ENCODE data around the gene WDR46. TPM values are rescaled to one million over a fixed set of nuclear protein-coding genes. Genes with fewer than 3 reads are reported as not detected.
A peak's percentile ranks its signal among the peaks of the same experiment; 100 is the strongest.

The WDR46 gene, protein sequence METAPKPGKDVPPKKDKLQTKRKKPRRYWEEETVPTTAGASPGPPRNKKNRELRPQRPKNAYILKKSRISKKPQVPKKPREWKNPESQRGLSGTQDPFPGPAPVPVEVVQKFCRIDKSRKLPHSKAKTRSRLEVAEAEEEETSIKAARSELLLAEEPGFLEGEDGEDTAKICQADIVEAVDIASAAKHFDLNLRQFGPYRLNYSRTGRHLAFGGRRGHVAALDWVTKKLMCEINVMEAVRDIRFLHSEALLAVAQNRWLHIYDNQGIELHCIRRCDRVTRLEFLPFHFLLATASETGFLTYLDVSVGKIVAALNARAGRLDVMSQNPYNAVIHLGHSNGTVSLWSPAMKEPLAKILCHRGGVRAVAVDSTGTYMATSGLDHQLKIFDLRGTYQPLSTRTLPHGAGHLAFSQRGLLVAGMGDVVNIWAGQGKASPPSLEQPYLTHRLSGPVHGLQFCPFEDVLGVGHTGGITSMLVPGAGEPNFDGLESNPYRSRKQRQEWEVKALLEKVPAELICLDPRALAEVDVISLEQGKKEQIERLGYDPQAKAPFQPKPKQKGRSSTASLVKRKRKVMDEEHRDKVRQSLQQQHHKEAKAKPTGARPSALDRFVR
- total RNA-seq (10 to 100 TPM; 16.3 to 31.1 (median 18.5) TPM), polyA plus RNA-seq (15.5 TPM)
- long read RNA-seq, donor 1, transcript WDR46-231 (15 exons, 2,358 nt), result major isoform, 41 of 56 reads
- long read RNA-seq, donor 1, partial matches to known transcripts, result 5 of 56 reads
- long read RNA-seq, donor 1, other reads (novel, unspliced or antisense), result 10 of 56 reads
- long read RNA-seq, donor 2, transcript WDR46-231 (15 exons, 2,358 nt), result major isoform, 17 of 22 reads
- long read RNA-seq, donor 2, partial matches to known transcripts, result 2 of 22 reads
- long read RNA-seq, donor 2, other reads (novel, unspliced or antisense), result 3 of 22 reads
- long read RNA-seq, donor 3, transcript WDR46-231 (15 exons, 2,358 nt), result major isoform, 113 of 159 reads
- long read RNA-seq, donor 3, partial matches to known transcripts, result 17 of 159 reads
- long read RNA-seq, donor 3, other reads (novel, unspliced or antisense), result 29 of 159 reads
- long read RNA-seq, donor 4, transcript WDR46-231 (15 exons, 2,358 nt), result major isoform, 12 of 18 reads
- long read RNA-seq, donor 4, partial matches to known transcripts, result 3 of 18 reads
- long read RNA-seq, donor 4, other reads (novel, unspliced or antisense), result 3 of 18 reads

DNA sequence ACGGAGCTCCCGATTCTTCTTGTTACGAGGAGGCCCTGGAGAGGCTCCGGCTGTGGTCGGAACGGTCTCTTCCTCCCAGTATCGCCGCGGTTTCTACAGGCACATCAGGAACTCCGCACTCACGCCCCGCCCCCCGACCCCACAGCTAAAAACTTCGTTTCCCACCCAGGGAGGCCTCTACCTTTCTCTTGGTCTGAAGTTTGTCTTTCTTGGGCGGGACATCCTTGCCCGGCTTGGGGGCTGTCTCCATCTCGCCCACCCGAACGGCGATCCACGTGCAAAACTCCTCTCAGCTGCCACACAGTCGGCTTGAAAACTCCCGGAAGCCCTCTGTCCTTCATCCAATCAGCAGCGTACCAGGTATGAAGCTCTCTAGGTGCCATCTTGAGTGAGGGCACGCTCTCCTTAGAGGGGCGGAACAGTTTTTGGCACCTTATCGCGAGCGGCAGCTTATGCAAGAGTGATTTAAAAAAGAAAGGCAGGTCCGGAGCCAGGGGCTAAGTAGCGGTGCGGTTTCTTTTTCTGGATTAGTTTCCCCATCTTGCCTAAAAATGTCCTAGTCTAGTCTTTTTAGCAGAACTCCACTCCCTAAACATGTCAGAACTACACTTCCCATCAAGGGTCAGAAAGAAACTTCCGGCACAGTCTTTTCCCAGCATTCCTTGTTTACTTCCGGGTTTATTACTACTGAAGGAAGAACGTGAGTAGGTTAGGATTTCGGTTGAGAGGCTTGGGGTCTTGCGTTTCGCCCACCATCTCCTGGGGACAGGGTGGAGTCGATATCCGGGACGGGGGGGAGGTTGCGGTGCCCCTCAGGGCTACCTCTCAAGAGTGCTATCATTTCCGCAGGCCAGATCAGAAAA is at the start of gene WDR46, which contains the start of gene PFDN6:
WDR46 (minus strand) TSS at position 319 of the 863 bp plus-strand sequence; CDS start at position 250, 69 bp downstream.
PFDN6 (plus strand) TSS at position 681 of the 863 bp plus-strand sequence. CDS start 256 bp downstream, outside the sequence.
- H3K4me1 ChIP-seq (ENCODE audit: control insufficient read depth, insufficient read depth, low read length), result peaks cover 10% of the 10 kb centered on the region
- H3K27ac ChIP-seq (ENCODE audit: low read length), result peak within 1 kb of the TSS; percentile 85
- intact Hi-C loops (cut with DNase I), result no loop called here
- WGBS, result under 1% methylated on average over 43 of the region's 43 CpGs
- H3K27me3 ChIP-seq (ENCODE audit: control insufficient read depth, insufficient read depth), result no peaks in the 10 kb centered on the region
- DNase-seq, result peak; percentile 78 to 89 (median 82)
- ATAC-seq, result peak; percentile 95
- peak within 1 kb of the TSS; percentile 99 for H3K4me3 ChIP-seq (ENCODE audit: low read length)
- no peaks in the 10 kb centered on the region for H3K9me3 ChIP-seq (ENCODE audit: control insufficient read depth, low read length)

DNA sequence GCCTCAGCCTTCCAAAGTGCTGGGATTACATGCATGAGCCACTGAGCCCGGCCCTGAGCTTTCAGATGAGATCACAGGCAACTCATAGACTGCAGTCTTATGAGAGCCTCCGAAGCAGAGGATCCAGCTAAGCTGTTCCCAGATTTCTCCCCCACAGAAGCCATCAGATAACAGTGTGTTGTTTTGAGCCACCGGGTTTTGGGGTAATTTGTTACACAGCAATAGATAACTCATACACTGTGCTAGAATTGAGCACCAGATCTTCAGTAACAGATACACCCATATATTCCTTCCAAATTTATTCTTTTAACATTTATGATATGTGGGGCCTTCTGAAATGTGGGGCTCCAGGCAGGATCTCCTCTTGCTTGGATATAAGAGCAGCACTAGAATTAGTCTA is 47.5 kb upstream of the WDR46 start:
- DNase-seq, result no peak
- 83% methylated on average over 3 of the region's 3 CpGs for WGBS
- Histone ChIP-seq H3K4me3 (ENCODE audit: low read length) (no peak overlapping the region), H3K27ac (ENCODE audit: low read length) (no peak overlapping the region), H3K4me1 (ENCODE audit: control insufficient read depth, insufficient read depth, low read length) (no peaks in the 10 kb centered on the region), H3K27me3 (ENCODE audit: control insufficient read depth, insufficient read depth) (no peaks in the 10 kb centered on the region), H3K9me3 (ENCODE audit: control insufficient read depth, low read length) (no peaks in the 10 kb centered on the region)
- no peak for ATAC-seq
- intact Hi-C loops (cut with DNase I), result no loop called here

DNA sequence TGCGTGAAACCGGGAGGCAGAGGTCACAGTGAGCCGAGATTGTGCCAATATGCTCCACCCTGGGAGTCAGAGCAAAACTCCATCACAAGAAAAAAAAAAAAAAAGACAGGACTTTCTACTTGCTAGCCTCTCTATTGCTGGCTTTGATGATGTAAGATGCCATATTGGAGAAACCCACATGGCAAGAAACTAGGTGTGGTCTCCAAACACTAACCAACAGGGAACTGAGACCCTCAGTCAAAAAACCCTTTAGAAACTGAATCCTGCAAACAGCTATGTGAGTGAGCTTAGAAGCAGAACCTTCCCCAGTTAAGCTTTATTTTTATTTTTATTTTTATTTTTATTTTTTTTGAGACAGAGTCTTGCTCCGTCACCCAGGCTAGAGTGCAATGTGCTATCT is 46.9 kb upstream of the WDR46 start:
- DNase-seq (no peak), ATAC-seq (no peak)
- no peak overlapping the region for H3K4me3 ChIP-seq (ENCODE audit: low read length)
- intact Hi-C loops (cut with DNase I), result no loop called here
- H3K4me1 ChIP-seq (ENCODE audit: control insufficient read depth, insufficient read depth, low read length), result no peaks in the 10 kb centered on the region
- H3K27ac ChIP-seq (ENCODE audit: low read length), result no peak overlapping the region
- no peaks in the 10 kb centered on the region for H3K27me3 ChIP-seq (ENCODE audit: control insufficient read depth, insufficient read depth)
- WGBS, result 76% methylated on average over 4 of the region's 4 CpGs
- H3K9me3 ChIP-seq (ENCODE audit: control insufficient read depth, low read length), result no peaks in the 10 kb centered on the region

DNA sequence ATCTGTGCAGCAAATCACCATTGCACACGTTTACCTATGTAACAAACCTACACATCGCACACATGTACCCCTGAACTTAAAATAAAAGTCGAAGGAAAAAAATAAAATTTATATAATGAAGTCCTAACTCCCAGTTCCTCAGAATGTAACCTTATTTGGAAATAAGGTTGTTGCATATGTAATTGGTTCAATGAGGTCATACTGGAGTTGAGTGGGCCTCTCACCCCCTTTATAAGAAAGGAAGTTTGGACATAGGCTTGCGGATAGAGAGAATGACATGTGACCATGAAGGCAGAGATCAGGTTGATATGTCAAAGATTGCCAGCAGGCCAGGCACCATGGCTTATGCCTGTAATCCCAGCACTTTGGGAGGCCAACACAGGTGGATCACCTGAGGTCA is 44.6 kb upstream of the WDR46 start:
- no peaks in the 10 kb centered on the region for H3K9me3 ChIP-seq (ENCODE audit: control insufficient read depth, low read length)
- DNase-seq, result no peak
- no peaks in the 10 kb centered on the region for H3K4me1 ChIP-seq (ENCODE audit: control insufficient read depth, insufficient read depth, low read length)
- H3K27ac ChIP-seq (ENCODE audit: low read length), result no peak overlapping the region
- intact Hi-C loops (cut with DNase I), result no loop called here
- WGBS, result 87% methylated on average over 4 of the region's 4 CpGs
- no peak overlapping the region for H3K4me3 ChIP-seq (ENCODE audit: low read length)
- no peak for ATAC-seq
- no peaks in the 10 kb centered on the region for H3K27me3 ChIP-seq (ENCODE audit: control insufficient read depth, insufficient read depth)

DNA sequence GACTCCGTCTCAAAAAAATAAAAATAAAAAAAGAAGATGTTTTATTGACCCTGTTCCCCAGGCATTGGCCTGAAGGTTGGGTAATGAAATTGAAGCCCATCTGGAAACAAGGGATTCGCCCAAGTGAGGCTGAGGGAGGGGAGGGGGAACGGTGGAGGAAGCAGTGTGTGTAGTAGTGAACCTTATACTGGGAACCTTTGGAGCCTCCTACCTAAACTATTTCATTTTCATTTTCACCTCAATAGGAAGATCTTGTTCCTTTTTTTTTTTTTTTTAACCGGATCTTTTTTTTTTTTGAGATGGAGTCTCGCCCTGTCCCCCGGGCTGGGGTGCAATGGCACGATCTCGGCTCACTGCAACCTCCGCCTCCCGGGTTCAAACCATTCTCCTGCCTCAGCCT is 41.7 kb upstream of the WDR46 start:
- DNase-seq (no peak), ATAC-seq (no peak)
- 90% methylated on average over 10 of the region's 10 CpGs for WGBS
- no peaks in the 10 kb centered on the region for H3K4me1 ChIP-seq (ENCODE audit: control insufficient read depth, insufficient read depth, low read length)
- intact Hi-C loops (cut with DNase I), result no loop called here
- H3K9me3 ChIP-seq (ENCODE audit: control insufficient read depth, low read length), result no peaks in the 10 kb centered on the region
- no peak overlapping the region for H3K4me3 ChIP-seq (ENCODE audit: low read length)
- no peak overlapping the region for H3K27ac ChIP-seq (ENCODE audit: low read length)
- H3K27me3 ChIP-seq (ENCODE audit: control insufficient read depth, insufficient read depth), result no peaks in the 10 kb centered on the region

DNA sequence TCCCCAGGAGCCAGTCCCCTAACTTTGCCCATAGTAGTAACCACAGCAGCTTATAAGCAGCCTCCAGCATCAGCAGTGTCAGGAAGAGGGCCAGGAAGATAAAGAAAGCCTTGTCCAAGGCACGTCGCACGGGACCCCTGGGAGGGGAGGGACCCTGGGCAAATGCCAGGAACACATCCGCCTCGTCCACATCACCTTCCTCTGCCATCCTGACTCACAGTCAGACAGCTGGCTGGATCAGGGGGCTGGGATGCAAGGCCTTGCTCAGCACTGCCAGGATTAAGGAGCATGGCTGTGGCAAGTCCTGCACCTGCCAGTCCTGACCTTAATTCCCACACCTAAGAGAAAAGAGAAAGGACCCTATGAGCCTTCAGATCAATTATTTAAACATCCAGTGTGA is 40.0 kb upstream of the WDR46 start:
- Histone ChIP-seq H3K27ac (ENCODE audit: low read length) (no peak overlapping the region), H3K27me3 (ENCODE audit: control insufficient read depth, insufficient read depth) (no peaks in the 10 kb centered on the region), H3K9me3 (ENCODE audit: control insufficient read depth, low read length) (no peaks in the 10 kb centered on the region), H3K4me3 (ENCODE audit: low read length) (no peak overlapping the region), H3K4me1 (ENCODE audit: control insufficient read depth, insufficient read depth, low read length) (no peaks in the 10 kb centered on the region)
- 14% methylated on average over 5 of the region's 5 CpGs for WGBS
- no peak for ATAC-seq
- DNase-seq, result no peak
- intact Hi-C loops (cut with DNase I), result no loop called here

DNA sequence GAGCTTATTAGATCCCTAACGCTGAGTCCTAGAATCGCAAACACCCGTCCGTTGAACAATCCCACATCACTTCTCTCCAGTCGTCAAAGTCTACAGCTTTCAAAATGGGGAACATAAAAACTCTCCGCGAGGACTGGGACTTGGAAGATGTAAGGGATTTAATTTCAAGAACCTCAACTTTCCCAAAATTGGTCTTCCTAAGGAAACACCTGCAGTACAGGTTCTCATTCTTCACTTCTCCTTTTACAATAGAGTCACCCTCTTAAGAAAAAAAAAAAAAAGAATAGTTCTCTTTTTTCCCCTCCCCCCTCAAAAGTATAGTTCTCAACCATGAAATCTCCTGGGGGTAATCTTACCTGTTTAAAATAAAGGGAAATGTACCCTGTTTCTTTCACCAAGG is 35.1 kb upstream of the WDR46 start:
- ATAC-seq (no peak), DNase-seq (no peak)
- WGBS, result 28% methylated on average over 7 of the region's 7 CpGs
- Histone ChIP-seq H3K27ac (ENCODE audit: low read length) (peak overlapping the region; percentile 92), H3K9me3 (ENCODE audit: control insufficient read depth, low read length) (no peaks in the 10 kb centered on the region), H3K4me1 (ENCODE audit: control insufficient read depth, insufficient read depth, low read length) (peaks cover 15% of the 10 kb centered on the region), H3K4me3 (ENCODE audit: low read length) (no peak overlapping the region), H3K27me3 (ENCODE audit: control insufficient read depth, insufficient read depth) (no peaks in the 10 kb centered on the region)
- intact Hi-C loops (cut with DNase I), result no loop called here

DNA sequence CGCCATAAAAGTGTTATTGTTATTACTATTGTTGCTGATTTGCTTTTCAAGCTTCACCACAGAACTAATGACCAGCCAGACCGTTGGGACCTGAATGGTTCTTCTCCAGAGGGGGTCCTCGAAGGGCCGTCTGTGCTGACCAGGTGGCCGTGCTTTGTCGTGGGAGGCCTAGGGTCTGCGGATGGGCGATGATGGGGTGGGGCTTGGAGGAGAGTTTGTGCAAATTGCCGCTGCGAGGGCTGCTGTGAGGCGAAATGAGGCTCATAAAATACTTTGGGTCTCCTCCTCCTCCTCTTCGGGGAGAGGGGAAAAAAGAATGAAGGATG is 34.5 kb upstream of the WDR46 start:
- peak overlapping the region; percentile 92 for H3K27ac ChIP-seq (ENCODE audit: low read length)
- H3K4me3 ChIP-seq (ENCODE audit: low read length), result peak overlapping the region; percentile 97
- no peaks in the 10 kb centered on the region for H3K27me3 ChIP-seq (ENCODE audit: control insufficient read depth, insufficient read depth)
- ATAC-seq (peak in 1 of 2 donors; percentile 1), DNase-seq (peak in 1 of 3 donors; percentile 72)
- H3K4me1 ChIP-seq (ENCODE audit: control insufficient read depth, insufficient read depth, low read length), result peaks cover 15% of the 10 kb centered on the region
- H3K9me3 ChIP-seq (ENCODE audit: control insufficient read depth, low read length), result no peaks in the 10 kb centered on the region
- intact Hi-C loops (cut with DNase I), result no loop called here
- WGBS, result 5% methylated on average over 12 of the region's 12 CpGs

DNA sequence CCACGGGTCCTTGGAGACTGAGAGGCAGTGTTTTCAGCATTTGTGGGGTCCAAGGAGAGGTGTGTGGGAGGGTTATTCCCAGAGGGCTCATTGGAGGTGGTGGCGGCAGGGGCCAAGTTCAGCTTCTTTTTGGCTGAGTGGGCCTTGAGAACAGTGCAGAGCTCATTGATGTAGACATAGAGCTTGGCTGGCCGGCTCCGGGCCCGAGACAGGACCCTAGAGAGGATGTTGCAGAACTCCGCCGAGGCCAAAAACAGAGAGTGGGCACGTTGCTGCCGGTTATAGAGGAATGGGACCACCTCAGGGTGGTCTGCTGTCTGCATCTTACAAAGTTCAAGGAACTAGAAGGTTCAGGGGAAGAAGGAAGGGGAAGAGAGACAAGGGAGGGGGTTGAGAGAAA is 32.2 kb upstream of the WDR46 start:
- Histone ChIP-seq H3K27me3 (ENCODE audit: control insufficient read depth, insufficient read depth) (no peaks in the 10 kb centered on the region), H3K4me3 (ENCODE audit: low read length) (no peak overlapping the region), H3K4me1 (ENCODE audit: control insufficient read depth, insufficient read depth, low read length) (peaks cover 18% of the 10 kb centered on the region), H3K27ac (ENCODE audit: low read length) (no peak overlapping the region), H3K9me3 (ENCODE audit: control insufficient read depth, low read length) (no peaks in the 10 kb centered on the region)
- ATAC-seq (no peak), DNase-seq (no peak)
- WGBS, result 58% methylated on average over 9 of the region's 9 CpGs
- intact Hi-C loops (cut with DNase I), result no loop called here
